LNCAP (cell line): ENCODE data around the gene PRSS56.

Experiments
- TF ChIP-seq, protein P1 (sequence below): fragments of 450-650 bp; IDR thresholded peaks from 2 replicates; pipeline ENCODE4 v1.5.1; 2017; ENCODE audit warnings: mild to moderate bottlenecking

PRSS56 gene

GRCh38 chr2:232540441-232541041 lies 20.4 kb downstream of the PRSS56 start:
- TF ChIP-seq, protein P1, sequence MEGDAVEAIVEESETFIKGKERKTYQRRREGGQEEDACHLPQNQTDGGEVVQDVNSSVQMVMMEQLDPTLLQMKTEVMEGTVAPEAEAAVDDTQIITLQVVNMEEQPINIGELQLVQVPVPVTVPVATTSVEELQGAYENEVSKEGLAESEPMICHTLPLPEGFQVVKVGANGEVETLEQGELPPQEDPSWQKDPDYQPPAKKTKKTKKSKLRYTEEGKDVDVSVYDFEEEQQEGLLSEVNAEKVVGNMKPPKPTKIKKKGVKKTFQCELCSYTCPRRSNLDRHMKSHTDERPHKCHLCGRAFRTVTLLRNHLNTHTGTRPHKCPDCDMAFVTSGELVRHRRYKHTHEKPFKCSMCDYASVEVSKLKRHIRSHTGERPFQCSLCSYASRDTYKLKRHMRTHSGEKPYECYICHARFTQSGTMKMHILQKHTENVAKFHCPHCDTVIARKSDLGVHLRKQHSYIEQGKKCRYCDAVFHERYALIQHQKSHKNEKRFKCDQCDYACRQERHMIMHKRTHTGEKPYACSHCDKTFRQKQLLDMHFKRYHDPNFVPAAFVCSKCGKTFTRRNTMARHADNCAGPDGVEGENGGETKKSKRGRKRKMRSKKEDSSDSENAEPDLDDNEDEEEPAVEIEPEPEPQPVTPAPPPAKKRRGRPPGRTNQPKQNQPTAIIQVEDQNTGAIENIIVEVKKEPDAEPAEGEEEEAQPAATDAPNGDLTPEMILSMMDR = no peak

DNA sequence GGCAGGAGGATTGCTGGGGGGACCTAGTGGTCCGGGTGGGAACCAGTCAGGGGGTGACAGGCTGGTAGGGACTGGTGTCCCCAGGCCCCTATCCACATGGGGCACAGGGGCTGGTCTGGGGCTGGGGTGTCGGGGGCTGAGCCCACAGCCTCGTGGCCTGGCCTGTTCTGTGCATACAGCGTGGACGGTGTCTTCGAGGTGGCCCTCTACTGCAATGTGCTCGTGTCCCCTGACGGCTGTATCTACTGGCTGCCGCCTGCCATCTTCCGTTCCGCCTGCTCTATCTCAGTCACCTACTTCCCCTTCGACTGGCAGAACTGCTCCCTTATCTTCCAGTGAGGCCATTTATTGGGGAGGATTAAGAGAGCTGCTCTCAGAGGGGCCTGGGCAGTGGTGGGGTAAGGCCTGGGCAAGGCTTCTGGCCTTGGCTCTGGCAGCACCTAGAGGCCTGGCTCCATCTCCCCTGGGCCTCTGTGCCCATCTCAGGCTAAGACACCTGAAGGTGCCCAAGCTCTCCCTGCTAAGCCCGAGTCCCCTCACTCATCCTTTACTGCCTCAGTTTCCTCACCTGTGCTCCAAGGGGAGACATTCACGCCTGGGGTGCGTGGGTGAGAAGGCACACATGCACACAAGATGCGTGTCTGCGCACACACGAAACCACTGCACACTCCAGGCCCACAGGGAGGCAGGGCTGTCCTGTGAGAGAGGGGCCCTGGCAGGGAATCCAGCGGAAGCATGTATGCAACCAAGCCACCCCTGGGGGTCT lies 21.2 kb downstream of the PRSS56 start:
- TF ChIP-seq, protein P1 = no peak

DNA sequence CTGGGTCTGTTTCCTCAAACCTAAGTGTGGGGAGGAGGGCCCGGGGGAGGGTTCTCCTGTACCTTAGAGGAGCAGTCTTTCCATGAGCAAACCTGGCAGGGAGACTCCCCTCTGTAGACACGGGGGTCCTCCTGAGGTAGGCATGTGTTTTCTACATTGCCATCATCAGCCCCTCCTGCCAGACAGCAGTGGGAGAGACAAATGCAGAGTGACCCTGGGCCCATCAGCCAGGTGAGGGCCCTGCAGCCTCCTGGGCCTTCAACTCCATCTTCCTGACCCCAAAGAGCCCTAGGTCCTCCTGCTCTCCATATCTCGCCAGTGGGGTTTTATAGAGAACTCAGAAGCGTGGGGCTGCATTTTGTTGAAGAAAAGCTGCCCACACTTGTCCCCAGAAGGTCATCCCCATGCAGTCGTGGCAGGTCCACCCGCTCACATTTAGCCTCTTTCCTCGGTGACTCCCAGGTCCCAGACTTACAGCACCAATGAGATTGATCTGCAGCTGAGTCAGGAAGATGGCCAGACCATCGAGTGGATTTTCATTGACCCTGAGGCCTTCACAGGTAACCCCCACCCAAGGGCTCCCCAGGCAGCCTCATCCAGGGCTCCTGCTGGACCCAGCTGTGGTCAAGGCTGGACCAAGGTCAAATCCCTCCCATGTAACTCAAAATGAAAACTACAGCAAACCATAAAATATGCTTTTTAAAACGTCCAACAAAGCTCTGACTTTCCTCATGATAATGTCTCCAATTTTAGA lies 21.9 kb downstream of the PRSS56 start:
- TF ChIP-seq, protein P1 = no peak

DNA sequence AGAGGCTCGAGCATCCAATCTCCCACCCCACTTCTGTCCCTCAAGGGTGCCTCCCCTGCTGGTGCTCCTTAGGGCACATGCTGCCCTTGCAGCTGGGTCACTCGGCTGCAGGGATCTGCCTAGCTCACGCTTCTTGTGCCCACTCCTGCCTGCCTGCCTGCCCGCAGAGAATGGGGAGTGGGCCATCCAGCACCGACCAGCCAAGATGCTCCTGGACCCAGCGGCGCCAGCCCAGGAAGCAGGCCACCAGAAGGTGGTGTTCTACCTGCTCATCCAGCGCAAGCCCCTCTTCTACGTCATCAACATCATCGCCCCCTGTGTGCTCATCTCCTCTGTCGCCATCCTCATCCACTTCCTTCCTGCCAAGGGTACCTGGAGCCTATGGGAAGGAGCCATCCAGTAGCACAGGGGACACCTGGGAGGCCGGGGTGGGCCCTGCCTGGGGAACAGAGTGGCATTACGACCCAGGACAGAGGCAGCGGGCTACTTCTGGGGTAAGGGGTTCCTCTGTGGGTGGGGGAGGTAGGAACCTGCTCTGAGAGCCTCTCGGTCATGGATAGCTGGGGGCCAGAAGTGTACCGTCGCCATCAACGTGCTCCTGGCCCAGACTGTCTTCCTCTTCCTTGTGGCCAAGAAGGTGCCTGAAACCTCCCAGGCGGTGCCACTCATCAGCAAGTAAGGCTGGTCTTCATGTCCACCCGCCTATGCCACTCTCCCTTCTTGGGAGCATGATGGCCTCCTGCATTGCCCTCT lies 22.7 kb downstream of the PRSS56 start:
- TF ChIP-seq, protein P1 = no peak

- TF ChIP-seq, protein P1 = no peak
These were observed 23.3 kb downstream of the PRSS56 start for GRCh38 chr2:232543491-232543890.

DNA sequence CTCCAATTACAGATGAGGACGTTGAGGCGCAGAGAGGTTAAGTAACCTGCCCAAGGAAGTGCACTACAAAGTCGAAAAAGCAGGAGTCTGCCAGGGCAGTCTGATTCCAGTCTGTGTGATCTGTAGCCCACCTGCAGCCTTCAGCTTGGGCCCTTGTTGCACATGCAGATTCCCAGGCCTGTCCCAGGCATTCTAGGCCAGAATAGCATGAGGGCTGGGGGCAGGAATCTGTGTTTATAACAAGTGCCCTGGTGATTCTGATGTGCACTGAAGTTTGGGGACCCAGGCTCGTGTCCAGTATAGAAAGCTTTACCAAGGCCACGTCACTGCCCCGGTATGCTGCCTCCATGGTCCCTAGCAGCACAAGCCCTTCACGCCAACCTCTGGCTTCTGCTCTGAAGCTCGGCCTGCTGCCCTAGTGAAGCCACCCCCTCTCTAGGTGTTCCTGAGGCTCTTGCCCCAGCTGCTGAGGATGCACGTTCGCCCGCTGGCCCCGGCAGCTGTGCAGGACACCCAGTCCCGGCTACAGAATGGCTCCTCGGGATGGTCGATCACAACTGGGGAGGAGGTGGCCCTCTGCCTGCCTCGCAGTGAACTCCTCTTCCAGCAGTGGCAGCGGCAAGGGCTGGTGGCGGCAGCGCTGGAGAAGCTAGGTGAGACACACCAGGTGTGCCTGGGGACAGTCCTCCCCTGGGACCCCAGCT lies 23.9 kb downstream of the PRSS56 start:
- TF ChIP-seq, protein P1 = no peak

DNA sequence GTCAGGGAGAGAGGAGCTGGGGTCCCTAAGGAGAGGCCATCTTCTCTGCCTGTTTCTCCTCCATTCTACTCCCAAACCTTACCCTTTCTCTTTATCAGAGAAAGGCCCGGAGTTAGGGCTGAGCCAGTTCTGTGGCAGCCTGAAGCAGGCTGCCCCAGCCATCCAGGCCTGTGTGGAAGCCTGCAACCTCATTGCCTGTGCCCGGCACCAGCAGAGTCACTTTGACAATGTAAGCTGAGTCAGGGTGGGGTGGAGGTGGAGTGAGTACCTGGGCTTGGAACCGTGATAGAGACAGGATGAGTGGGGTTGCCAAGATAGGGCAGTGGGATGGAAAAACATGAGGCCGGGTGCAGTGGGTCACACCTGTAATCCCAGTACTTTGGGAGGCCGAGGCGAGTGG lies 24.5 kb downstream of the PRSS56 start:
- TF ChIP-seq, protein P1 = no peak
